Measurements from ENCODE around the gene TRIM51.
"Not testable (repeated sequence)": the region's sequence is repeated elsewhere in the genome, so short reads cannot be mapped to it uniquely, and the experiment has no call there.

The TRIM51 gene, protein sequence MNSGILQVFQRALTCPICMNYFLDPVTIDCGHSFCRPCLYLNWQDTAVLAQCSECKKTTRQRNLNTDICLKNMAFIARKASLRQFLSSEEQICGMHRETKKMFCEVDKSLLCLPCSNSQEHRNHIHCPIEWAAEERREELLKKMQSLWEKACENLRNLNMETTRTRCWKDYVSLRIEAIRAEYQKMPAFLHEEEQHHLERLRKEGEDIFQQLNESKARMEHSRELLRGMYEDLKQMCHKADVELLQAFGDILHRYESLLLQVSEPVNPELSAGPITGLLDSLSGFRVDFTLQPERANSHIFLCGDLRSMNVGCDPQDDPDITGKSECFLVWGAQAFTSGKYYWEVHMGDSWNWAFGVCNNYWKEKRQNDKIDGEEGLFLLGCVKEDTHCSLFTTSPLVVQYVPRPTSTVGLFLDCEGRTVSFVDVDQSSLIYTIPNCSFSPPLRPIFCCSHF

DNA sequence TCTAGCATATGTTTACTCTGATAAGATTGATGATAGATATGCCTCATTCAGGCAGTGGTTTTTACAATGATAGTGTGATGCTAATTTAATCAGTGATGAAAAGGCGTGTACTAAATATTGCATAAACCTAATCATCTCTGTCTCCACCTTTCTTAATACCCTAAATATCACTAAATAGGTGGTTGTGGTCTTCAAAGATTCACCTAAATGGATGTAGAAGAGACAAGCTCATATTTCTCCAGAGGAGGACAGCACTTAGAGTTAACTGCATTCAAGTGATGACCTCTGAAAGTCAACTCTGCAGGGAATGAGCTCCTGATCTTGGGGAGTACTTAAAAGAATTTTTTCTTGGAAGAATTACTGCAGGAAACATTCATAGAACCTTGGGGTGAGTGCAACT is at the start of gene TRIM51:
TRIM51 (plus strand) TSS at position 301 of the 400 bp plus-strand sequence. CDS start 2,132 bp downstream, outside the sequence.
- DNase-seq: not testable (repeated sequence)

DNA sequence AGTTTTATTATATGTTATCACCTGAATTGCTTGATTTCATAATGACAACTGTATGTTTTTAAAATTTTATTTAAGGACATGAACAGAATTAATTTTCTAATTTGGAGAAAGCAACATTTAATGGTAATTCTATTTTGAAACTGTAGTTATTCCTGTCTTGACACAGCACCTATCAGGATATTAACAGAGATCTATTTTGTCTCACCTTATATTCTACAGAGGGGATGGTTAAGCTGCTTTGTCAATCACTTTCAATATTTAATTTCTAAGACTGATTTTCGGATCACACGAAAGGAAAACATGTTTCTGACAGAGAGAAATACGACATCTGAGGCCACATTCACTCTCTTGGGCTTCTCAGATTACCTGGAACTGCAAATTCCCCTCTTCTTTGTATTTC is 44.6 kb upstream of the TRIM51 start, which contains the start of gene OR5D16:
OR5D16 (plus strand) TSS at position 301 of the 400 bp plus-strand sequence; CDS start at position 301, 0 bp downstream.
- no peak for DNase-seq

- no peak for DNase-seq
These were observed 35.6 kb upstream of the TRIM51 start for GRCh38 chr11:55847453-55847852.

DNA sequence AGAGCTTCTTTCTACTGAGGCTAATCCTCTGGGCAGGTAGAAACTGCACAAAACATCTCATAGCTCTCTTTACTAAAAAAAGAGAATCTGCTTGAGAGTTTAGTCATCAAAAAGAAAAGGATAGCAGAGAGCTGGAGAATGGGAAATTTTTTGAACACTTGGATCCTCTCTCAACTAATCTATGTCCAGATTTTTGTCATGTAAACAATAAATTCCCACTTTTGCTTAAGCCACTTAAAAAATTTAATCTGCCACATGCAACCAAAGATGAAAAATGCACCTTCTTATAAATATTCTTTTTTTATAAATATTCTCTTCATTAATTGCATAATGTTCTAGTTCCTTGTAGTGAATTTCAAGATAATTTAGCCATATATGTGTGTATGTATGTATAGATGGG is 34.1 kb upstream of the TRIM51 start:
- DNase-seq: no peak

GRCh38 chr11:55852141-55852540 is 31.0 kb upstream of the TRIM51 start:
- DNase-seq: no peak

DNA sequence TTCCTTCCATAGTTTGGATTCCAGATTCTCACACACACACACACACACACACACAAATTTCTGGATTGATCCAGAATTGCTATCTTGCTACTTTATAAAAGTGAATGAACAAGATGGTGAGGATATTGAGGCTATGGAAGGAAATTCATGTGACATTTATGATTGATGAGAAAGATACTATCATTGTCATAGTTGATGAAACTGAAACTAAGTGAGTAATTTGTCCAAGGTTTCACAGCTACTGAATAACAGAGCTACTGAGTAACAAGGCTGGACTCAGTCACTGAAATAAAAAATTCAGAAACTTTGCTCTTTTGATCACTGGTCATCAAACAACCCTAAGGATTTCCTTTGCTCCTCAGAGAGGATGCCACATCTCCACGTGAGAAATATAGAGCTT is 28.4 kb upstream of the TRIM51 start:
- no peak for DNase-seq

GRCh38 chr11:55867354-55867753 is 15.7 kb upstream of the TRIM51 start:
- DNase-seq: not testable (repeated sequence)

DNA sequence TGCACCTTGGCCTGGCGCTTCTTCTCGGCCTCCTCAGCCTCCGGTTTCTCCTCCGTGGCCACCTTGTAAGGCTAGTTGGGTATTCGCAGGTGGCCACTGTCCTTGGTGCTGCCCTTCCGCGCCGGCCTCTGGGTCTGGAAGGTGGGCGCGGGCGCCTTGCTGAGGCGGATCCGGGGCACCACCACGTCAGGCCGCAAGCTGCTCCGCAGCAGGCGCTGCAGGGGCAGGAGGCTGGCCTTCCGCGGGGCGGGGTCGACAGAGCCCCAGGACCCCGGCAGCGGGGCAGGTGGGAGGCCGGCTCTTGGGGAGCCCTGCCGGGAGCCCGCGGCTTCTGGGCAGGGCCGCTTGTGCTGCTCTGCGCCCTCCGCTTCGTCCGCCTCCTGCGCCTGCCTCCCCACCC is 10.4 kb upstream of the TRIM51 start:
- DNase-seq: not testable (repeated sequence)

DNA sequence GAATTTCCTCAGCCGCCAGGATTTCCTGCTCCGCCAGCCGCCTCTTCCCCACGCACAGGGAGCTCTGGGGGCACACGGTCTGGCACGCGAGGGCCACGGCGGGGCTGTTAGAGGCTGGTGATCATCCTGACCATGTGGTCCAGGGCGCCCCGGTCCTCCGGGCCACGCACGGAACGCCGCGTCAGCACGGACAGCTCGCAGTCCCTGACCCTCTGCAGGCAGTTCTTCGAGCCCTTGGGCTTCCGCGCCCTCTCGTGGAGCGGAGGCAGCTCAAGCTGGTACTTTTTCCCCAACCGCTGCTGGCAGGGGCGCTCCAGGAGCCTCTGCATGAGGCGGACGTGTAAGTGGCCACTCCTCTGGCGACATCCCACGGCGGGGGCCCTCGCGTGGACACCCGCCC is 10.0 kb upstream of the TRIM51 start:
- DNase-seq: not testable (repeated sequence)

- not testable (repeated sequence) for DNase-seq
These were observed 1.9 kb downstream of the TRIM51 start for GRCh38 chr11:55884995-55885394.

DNA sequence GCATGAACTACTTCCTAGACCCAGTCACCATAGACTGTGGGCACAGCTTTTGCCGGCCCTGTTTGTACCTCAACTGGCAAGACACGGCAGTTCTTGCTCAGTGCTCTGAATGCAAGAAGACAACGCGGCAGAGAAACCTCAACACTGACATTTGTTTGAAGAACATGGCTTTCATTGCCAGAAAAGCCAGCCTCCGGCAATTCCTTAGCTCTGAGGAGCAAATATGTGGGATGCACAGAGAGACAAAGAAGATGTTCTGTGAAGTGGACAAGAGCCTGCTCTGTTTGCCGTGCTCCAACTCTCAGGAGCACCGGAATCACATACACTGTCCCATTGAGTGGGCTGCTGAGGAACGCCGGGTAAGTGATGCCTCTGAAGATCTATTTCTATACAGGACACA is 2.4 kb downstream of the TRIM51 start:
- not testable (repeated sequence) for DNase-seq

GRCh38 chr11:55895216-55895615 is 12.1 kb downstream of the TRIM51 start:
- DNase-seq: no peak

GRCh38 chr11:55902308-55902707 is 19.2 kb downstream of the TRIM51 start:
- no peak for DNase-seq

- DNase-seq: no peak
These were observed 31.4 kb downstream of the TRIM51 start, which contains the start of gene OR5W2 for GRCh38 chr11:55914482-55914881. TSS of gene OR5W2 (minus strand) at chr11:55914582. CDS start at chr11:55914582, 0 bp downstream.

- DNase-seq: no peak
These were observed 37.4 kb downstream of the TRIM51 start for GRCh38 chr11:55920537-55920936.

DNA sequence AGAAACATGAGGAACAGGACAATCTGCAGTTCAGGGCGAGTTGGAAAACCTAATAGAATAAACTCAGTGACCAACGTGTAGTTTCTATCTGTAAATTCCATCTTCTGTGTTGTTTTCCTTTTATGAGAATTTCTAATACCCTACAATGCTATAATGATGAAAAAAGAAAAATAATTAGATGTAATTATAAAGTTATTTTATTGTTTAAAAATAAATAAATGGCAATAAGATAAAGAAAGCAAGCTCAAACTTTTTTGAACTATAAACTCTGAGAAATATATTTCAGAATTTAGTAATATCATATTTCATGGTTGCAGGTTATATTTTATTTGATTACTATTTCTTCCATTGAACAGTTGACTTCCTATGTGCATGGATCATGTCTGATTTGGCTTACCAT is 53.2 kb downstream of the TRIM51 start, which contains the start of gene OR5I1:
OR5I1 (minus strand) TSS at position 101 of the 400 bp plus-strand sequence; CDS start at position 101, 0 bp downstream.
- no peak for DNase-seq
